LoVo (cell line): ENCODE measurements around the gene SLC2A6.

Experiments used
- DNase-seq: peaks from one replicate; pipeline ENCODE4 v3.0.0-alpha.2; 2016; ENCODE audit warnings: low spot score

The SLC2A6 gene

GRCh38 chr9:133515615-133516255 is 36.8 kb upstream of the SLC2A6 start:
- DNase-seq = no peak

GRCh38 chr9:133515240-133515610 is 36.3 kb upstream of the SLC2A6 start:
- no peak for DNase-seq

- DNase-seq = no peak
Observed at GRCh38 chr9:133514460-133515239, 35.8 kb upstream of the SLC2A6 start.

- no peak for DNase-seq
Observed at GRCh38 chr9:133513214-133514100, 34.6 kb upstream of the SLC2A6 start.

DNA sequence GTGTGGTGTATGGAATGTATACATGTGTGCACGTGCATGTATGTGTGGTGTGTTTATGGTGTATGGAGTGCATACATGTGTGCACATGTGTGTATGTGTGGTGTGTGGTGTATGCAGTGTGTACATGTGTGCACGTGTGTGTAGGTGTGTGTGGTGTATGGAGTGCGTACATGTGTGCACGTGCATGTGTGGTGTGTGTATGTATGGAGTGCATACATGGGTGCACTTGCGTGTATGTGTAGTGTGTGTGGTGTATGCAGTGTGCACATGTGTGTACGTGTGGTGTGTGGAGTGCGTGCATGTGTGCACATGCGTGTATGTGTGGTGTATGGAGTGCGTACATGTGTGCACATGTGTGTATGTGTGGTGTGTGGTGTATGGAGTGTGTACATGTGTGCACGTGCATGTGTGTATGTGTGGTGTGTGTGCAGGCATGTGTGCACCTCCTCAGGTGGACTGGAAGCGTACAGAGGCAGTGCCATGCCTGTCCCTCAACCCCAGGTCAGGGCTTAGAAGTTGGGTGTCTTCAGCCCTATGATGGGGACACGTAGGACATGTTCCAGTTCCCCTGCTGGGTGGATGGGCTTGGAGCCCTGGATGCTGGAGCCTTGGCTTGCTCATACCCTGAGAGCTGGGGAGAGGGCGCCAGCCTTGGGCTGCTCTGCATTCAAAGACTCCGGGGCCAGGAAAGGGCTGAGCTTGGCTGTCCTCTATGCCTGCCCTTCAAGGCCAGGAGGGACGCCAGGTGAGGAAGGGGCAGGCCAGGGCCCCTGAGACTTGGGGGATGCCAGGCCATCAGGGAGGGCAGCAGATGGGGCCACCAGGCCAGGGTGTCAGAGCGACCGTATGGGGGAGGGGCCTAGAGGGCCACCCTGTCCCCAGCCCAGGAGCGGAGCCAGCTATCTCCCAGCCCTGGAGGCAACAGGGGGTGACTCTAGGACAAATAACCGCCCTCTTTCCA is 33.6 kb upstream of the SLC2A6 start:
- no peak for DNase-seq

DNA sequence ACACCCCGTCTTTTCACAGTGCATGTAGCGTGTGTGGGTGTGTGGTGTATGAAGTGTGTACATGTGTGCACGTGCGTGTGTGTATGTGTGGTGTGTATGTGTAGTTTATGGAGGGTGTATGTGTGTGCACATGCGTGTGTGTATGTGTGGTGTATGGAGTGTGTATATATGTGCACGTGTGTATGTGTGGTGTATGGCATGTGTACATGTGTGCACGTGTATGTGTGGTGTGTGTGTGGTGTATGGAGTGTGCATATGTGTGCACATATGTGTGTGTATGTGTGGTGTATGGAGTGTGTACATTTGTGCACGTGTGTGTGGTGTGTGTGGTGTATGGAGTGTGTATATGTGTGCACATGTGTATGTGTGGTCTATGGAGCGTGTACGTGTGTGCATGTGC is 32.7 kb upstream of the SLC2A6 start:
- DNase-seq = no peak

GRCh38 chr9:133510926-133511505 is 32.1 kb upstream of the SLC2A6 start:
- DNase-seq = no peak

GRCh38 chr9:133509179-133510083 is 30.5 kb upstream of the SLC2A6 start:
- peak; percentile 12 for DNase-seq

DNA sequence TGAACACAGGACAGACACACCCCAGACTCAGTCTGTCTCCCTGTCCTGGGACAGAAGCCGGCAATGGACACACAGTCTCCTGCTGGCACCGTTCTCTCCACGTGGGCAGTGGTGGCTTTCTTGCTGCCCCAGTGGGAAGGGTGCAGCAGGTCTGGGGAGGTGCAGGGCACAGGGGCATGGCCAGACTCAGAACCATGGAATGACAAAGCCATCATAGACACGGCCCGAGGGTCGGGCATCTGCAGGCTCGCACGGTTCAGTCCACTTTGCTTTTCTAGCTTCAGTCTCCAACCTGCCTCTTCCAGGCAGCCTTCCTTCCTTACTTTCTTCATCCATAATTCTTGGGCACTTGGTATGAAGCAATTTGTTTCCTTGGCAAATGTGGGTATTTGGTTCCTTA is 29.1 kb upstream of the SLC2A6 start:
- no peak for DNase-seq

GRCh38 chr9:133507246-133507965 is 28.5 kb upstream of the SLC2A6 start:
- no peak for DNase-seq

- DNase-seq = peak; percentile 14
Observed at GRCh38 chr9:133506653-133507038, 27.7 kb upstream of the SLC2A6 start.

- no peak for DNase-seq
Observed at GRCh38 chr9:133505901-133506652, 27.2 kb upstream of the SLC2A6 start.

GRCh38 chr9:133505186-133505830 is 26.4 kb upstream of the SLC2A6 start:
- no peak for DNase-seq

- DNase-seq = no peak
Observed at GRCh38 chr9:133502112-133502511, 23.2 kb upstream of the SLC2A6 start.

DNA sequence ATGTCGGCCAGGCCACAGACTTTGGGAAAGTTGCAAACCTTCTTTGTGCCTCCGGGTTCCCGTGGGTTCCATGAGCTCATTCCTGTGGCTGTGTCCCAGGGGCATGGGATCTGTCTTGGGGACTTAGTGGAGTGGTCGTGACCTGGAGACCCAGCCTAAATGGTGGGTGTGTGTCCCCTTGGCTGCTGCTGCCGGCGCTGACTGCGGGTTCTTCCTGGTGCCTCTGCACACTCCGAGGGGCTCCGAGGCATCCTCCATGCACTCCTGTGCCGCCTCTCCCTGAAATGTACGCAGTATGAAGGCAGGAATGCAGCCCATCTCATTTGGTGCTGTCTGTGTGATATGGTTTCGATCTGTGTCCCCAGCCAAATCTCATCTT is 21.0 kb upstream of the SLC2A6 start:
- no peak for DNase-seq

- DNase-seq = no peak
Observed at GRCh38 chr9:133499132-133499891, 20.4 kb upstream of the SLC2A6 start.
